ENCODE measurements around the gene DMAC2. TPM values are rescaled to one million over a fixed set of nuclear protein-coding genes. Genes with fewer than 3 reads are reported as not detected.

Gene DMAC2
- total and polyA plus RNA-seq, 2 of the 13 experiments (the other 11 are each of a cell fraction or from before 2014, with no cell fraction given): 39.0 to 66.0 TPM

DNA sequence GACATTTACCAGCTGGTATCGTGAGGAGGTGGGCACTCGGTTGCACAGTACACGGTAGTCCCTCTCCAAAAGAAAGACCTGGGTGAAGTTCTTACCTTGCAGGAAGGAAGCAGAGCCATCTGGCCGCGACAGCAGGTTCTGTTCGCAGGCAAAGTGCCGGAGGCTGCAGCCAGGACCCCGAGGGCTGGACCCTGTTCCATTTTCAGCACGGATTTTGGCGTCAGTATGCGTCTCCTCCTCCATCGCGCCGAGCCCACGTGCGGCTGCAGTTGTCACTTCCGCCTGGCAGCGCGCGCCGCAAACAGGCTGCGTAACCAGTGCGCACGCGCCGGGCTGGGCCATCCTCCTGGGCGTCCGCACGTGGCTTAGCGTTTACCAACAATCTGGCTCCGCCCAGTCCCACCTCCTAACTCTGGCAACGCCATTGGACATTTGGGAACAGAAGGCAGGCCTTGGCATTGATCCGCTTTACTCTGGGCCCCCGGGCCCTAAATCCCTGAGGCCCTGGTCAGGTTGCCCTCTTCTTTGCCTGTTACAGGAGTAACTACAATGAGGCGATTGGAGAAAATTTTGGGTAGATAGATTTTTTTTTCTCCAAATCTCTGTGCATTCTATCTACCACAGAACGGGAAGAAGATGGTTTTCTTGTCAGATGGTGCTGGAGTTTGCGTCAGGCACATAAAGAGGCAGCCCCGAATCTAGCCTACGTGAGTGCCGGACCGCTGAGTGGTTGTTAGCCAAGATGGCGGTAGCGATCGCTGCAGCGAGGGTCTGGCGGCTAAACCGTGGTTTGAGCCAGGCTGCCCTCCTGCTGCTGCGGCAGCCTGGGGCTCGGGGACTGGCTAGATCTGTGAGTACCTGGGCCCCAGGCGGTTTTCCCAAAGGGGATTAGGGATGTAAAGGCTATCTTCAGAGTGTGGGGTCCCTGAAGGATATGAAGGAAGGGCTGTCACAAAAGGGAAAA is 42.3 kb downstream of the DMAC2 start, which contains the start of the genes BCKDHA and EXOSC5 (continued):
- TF ChIP-seq ZSCAN25 (CRISPR knock-in tag; IDR thresholded peaks at IDR 0.05) (peak; percentile 29; the same call in 1 of the 2 replicates), ZNF574 (CRISPR knock-in tag; IDR thresholded peaks at IDR 0.05) (peak; percentile 84), ZNF10 (CRISPR knock-in tag; IDR thresholded peaks at IDR 0.05; ENCODE audit: borderline replicate concordance, low read depth) (no peak), ZNF280D (CRISPR knock-in tag; IDR thresholded peaks at IDR 0.05) (0 out of 2 replicates have a peak, but pooled peaks have one; percentile 61), ZNF788 (CRISPR knock-in tag; IDR thresholded peaks at IDR 0.05; ENCODE audit: borderline replicate concordance) (no peak; the same call in 1 of the 2 replicates), MEIS2 (CRISPR knock-in tag; IDR thresholded peaks at IDR 0.05) (0 out of 2 replicates have a peak, but pooled peaks have one; percentile 51), MZF1 (CRISPR knock-in tag; IDR thresholded peaks at IDR 0.05; ENCODE audit: borderline replicate concordance) (no peak), ZSCAN21 (CRISPR knock-in tag; IDR thresholded peaks at IDR 0.05; ENCODE audit: borderline replicate concordance) (no peak), KDM3A (CRISPR knock-in tag; IDR thresholded peaks at IDR 0.05; ENCODE audit: low read depth) (0 out of 2 replicates have a peak, but pooled peaks have one; percentile 32), RBM39 (IDR thresholded peaks at IDR 0.05; ENCODE audit: low read depth, low read length, poor library complexity, severe bottlenecking) (no peak), ETV5 (CRISPR knock-in tag; IDR thresholded peaks at IDR 0.05; ENCODE audit: borderline replicate concordance) (peak; percentile 87)
- TF ChIP-seq, protein P1, sequence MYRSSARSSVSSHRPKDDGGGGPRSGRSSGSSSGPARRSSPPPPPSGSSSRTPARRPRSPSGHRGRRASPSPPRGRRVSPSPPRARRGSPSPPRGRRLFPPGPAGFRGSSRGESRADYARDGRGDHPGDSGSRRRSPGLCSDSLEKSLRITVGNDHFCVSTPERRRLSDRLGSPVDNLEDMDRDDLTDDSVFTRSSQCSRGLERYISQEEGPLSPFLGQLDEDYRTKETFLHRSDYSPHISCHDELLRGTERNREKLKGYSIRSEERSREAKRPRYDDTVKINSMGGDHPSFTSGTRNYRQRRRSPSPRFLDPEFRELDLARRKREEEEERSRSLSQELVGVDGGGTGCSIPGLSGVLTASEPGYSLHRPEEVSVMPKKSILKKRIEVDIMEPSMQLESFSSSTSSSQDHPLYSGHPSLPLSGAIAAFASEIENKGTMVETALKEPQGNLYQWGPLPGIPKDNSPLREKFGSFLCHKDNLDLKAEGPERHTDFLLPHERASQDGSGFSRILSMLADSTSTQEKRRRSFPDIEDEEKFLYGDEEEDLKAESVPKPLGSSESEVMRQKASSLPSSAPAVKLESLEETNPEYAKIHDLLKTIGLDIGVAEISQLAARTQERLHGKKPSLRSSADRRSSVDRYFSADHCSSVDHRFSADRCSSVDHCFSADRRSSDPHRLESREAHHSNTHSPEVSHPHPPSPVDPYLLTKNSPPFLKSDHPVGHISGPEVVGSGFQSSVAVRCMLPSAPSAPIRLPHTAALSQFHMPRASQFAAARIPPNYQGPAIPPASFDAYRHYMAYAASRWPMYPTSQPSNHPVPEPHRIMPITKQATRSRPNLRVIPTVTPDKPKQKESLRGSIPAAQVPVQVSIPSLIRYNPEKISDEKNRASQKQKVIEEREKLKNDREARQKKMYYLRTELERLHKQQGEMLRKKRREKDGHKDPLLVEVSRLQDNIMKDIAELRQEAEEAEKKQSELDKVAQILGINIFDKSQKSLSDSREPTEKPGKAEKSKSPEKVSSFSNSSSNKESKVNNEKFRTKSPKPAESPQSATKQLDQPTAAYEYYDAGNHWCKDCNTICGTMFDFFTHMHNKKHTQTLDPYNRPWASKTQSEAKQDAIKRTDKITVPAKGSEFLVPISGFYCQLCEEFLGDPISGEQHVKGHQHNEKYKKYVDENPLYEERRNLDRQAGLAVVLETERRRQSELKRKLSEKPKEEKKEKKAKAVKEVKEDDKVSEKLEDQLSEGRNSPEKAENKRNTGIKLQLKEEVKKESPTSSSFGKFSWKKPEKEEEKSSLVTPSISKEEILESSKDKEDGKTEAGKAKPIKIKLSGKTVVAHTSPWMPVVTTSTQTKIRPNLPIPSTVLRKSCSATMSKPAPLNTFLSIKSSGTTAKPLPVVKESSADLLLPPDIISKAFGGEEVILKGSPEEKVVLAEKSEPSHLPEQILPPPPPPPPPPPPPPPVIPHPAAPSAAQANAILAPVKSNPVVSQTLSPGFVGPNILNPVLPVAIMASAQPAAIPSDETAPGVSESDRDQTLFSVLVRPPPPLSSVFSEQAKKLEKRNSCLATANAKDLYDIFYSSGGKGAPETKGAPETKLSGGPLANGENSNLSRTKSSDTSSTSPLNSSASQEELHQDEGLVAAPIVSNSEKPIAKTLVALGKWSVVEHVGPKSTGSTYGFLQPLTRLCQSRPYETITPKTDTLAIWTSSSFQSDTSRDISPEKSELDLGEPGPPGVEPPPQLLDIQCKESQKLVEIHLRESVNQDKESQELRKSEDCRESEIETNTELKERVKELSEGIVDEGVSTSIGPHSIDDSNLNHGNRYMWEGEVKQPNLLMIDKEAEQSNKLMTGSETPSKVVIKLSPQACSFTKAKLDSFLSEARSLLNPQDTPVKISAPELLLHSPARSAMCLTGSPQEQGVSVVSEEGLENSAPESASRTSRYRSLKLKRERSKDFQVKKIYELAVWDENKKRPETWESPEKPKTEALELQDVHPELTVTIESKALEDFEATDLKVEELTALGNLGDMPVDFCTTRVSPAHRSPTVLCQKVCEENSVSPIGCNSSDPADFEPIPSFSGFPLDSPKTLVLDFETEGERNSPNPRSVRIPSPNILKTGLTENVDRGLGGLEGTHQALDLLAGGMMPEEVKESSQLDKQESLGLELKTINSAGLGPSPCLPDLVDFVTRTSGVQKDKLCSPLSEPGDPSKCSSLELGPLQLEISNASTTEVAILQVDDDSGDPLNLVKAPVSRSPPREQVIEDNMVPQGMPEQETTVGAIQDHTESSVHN (CRISPR knock-in tag; IDR thresholded peaks at IDR 0.05): peak; percentile 33; the same call in 1 of the 2 replicates

Measured in HepG2 (cell line).